A549 (cell line): ENCODE data around the gene CLTCL1. TPM values are rescaled to one million over a fixed set of nuclear protein-coding genes. Genes with fewer than 3 reads are reported as not detected.
A peak's percentile ranks its signal among the peaks of the same experiment; 100 is the strongest.

Experiments
- ATAC-seq, 2 experiments: fragments of 200-7000 bp in 1 of 2; fragments of >200 bp in 1 of 2; cut with Nextera tagmentation in 1 of 2; cut with Tn5 transposase in 1 of 2; 3 replicates each; pipeline versions ENCODE4 v1.8.0 to v1.9.1; 2018 to 2020; ENCODE audit warnings: mild to moderate bottlenecking in 1 of 2, moderate library complexity in 1 of 2
- CTCF ChIA-PET: fragments of 300-600 bp; sonication (Branson Sonifier 250); formaldehyde crosslinking; extraction: SDS; loops from one replicate; lab custom pipeline; 2021; ENCODE audit warnings: antibody characterized with exemption, inconsistent platforms; lab: Yijun Ruan, JAX
- POLR2A ChIA-PET: fragments of 350-600 bp; formaldehyde crosslinking; extraction: SDS; loops from one replicate; lab custom pipeline; 2021; ENCODE audit warnings: antibody characterized with exemption, inconsistent platforms; lab: Yijun Ruan, JAX
- DNase-seq, 2 experiments: peaks; one replicate each; pipeline versions ENCODE4 v3.0.0 to v3.0.0-alpha.2; 2011 to 2016; ENCODE audit warnings: low read depth in 1 of 2, low spot score in 1 of 2
- FAIRE-seq: peaks from 2 replicates; lab custom pipeline; 2011; peaks lifted over from hg19 to GRCh38; lab: Jason Lieb, UNC
- H3K27ac ChIP-seq, 2 experiments: fragments of >200 bp; sonication (Bioruptor Twin); formaldehyde crosslinking; 3 replicates each; pipeline ENCODE4 v1.5.1; 2016 to 2017
- H3K4me1 ChIP-seq: fragments of >200 bp; sonication (Bioruptor Twin); formaldehyde crosslinking; 3 replicates; pipeline ENCODE4 v1.6.1; 2016
- H3K4me2 ChIP-seq: fragments of >200 bp; sonication (Bioruptor Twin); formaldehyde crosslinking; 3 replicates; pipeline ENCODE4 v1.6.1; 2016
- H3K4me3 ChIP-seq: fragments of >200 bp; sonication (Bioruptor Twin); formaldehyde crosslinking; 3 replicates; pipeline ENCODE4 v1.5.1; 2016
- H3K9me3 ChIP-seq: fragments of >200 bp; sonication (Bioruptor Twin); formaldehyde crosslinking; 3 replicates; pipeline ENCODE4 v1.6.1; 2016
- BCL3 ChIP-seq: fragments of >200 bp; sonication (Bioruptor Twin); formaldehyde crosslinking; IDR thresholded peaks from 3 replicates; pipeline ENCODE4 v1.6.1; 2016
- BHLHE40 ChIP-seq: IDR thresholded peaks from 2 replicates; pipeline ENCODE4 v1.6.1; 2012; ENCODE audit warnings: low read depth, low read length, inconsistent platforms
- CBX2 ChIP-seq: fragments of 200-600 bp; sonication (generic); IDR thresholded peaks from 2 replicates; pipeline ENCODE4 v1.6.1; 2016; ENCODE audit warnings: low read depth, mild to moderate bottlenecking, borderline replicate concordance
- CBX8 ChIP-seq: fragments of 200-600 bp; sonication (generic); IDR thresholded peaks from 2 replicates; pipeline ENCODE4 v1.6.1; 2016
- CHD2 ChIP-seq: fragments of 150-350 bp; IDR thresholded peaks from 2 replicates; pipeline ENCODE4 v1.6.1; 2014; ENCODE audit warnings: low read length; ENCODE audit not compliant: partially characterized antibody
- E2F6 ChIP-seq: IDR thresholded peaks from 2 replicates; pipeline ENCODE4 v1.6.1; 2012; ENCODE audit warnings: low read depth, borderline replicate concordance
- EHF ChIP-seq: fragments of 250-450 bp; sonication (Bioruptor Pico); IDR thresholded peaks from 2 replicates; pipeline ENCODE4 v1.5.0; 2020; ENCODE audit warnings: mild to moderate bottlenecking
- EHMT2 ChIP-seq: fragments of 200-600 bp; sonication (generic); IDR thresholded peaks from 2 replicates; pipeline ENCODE4 v1.6.1; 2016; ENCODE audit warnings: antibody characterized with exemption, low read depth, mild to moderate bottlenecking, moderate library complexity
- EP300 ChIP-seq, 2 experiments: fragments of >200 bp; sonication (Bioruptor Twin); formaldehyde crosslinking; IDR thresholded peaks; 2 replicates in 1 of 2; 3 replicates in 1 of 2; pipeline ENCODE4 v1.6.1; 2016 to 2017
- HDAC2 ChIP-seq: fragments of 200-600 bp; sonication (generic); IDR thresholded peaks from 2 replicates; pipeline ENCODE4 v1.6.1; 2016
- HMGXB4 ChIP-seq: fragments of 250-450 bp; sonication (Bioruptor Pico); IDR thresholded peaks from 2 replicates; pipeline ENCODE4 v1.5.0; 2021; ENCODE audit warnings: mild to moderate bottlenecking, moderate library complexity, borderline replicate concordance
- JUN ChIP-seq, 2 experiments: fragments of >200 bp; sonication (Bioruptor Twin); formaldehyde crosslinking; IDR thresholded peaks; 2 replicates in 1 of 2; 3 replicates in 1 of 2; pipeline ENCODE4 v1.6.1; 2016 to 2017
- JUNB ChIP-seq: fragments of >200 bp; sonication (Bioruptor Twin); formaldehyde crosslinking; IDR thresholded peaks from 2 replicates; pipeline ENCODE4 v1.6.1; 2016
- MAFK ChIP-seq: fragments of 450-650 bp; IDR thresholded peaks from 2 replicates; pipeline ENCODE4 v1.6.1; 2014; ENCODE audit not compliant: partially characterized antibody
- MAZ ChIP-seq: fragments of 150-350 bp; IDR thresholded peaks from 2 replicates; pipeline ENCODE4 v1.6.1; 2014; ENCODE audit warnings: antibody characterized with exemption, low read depth, low read length, borderline replicate concordance
- MYC ChIP-seq: IDR thresholded peaks from 2 replicates; pipeline ENCODE4 v1.6.1; 2012; ENCODE audit warnings: mild to moderate bottlenecking, inconsistent platforms, low read length, improper control_type of control experiment, borderline replicate concordance
- NFE2L2 ChIP-seq: fragments of 150-350 bp; conservative IDR thresholded peaks from 2 replicates; pipeline ENCODE4 v1.6.1; 2014; ENCODE audit warnings: low read length
- POLR2A ChIP-seq: IDR thresholded peaks from 2 replicates; pipeline ENCODE4 v1.6.1; 2012; ENCODE audit warnings: mild to moderate bottlenecking, low read length
- RCOR1 ChIP-seq: fragments of 150-350 bp; IDR thresholded peaks from 2 replicates; pipeline ENCODE4 v1.6.1; 2014; ENCODE audit warnings: antibody characterized with exemption, low read length, low read depth
- RNF2 ChIP-seq: fragments of 200-600 bp; sonication (generic); IDR thresholded peaks from 2 replicates; pipeline ENCODE4 v1.6.1; 2016; ENCODE audit warnings: low read depth, mild to moderate bottlenecking, antibody characterized with exemption, moderate library complexity, borderline replicate concordance
- ZNF302 ChIP-seq: fragments of 250-450 bp; sonication (Bioruptor Pico); IDR thresholded peaks from 2 replicates; pipeline ENCODE4 v1.9.0; 2021; ENCODE audit warnings: inconsistent platforms, mild to moderate bottlenecking, moderate library complexity
- WGBS: methylation state at CpG from one replicate; pipeline ENCODE4 v1.1.6; 2017; ENCODE audit errors: missing lambda C conversion rate; 5-methylcytosine and 5-hydroxymethylcytosine counted together
- polyA plus RNA-seq, 4 experiments: library from polyadenylated mRNA; depleted of rRNA in 3 of 4; stranded (reverse); fragments of >200 nt; fragmentation: RNase III in 1 of 4; extraction: RNeasy Plus Mini Kit Qiagen cat#74134 plus additional on column Dnase treatment in 1 of 4; gene quantifications; 2 replicates in 3 of 4; 3 replicates in 1 of 4; pipeline ENCODE4 v1.2.3, GENCODE V29; 2011 to 2017

Gene CLTCL1
- polyA plus RNA-seq, 2 of the 4 experiments (the other 2 are of a cell fraction) = 8.6 to 10.6 TPM

GRCh38 chr22:19174106-19175025 lies 117.2 kb downstream of the CLTCL1 start:
- Histone ChIP-seq H3K27ac (peak overlapping the region; percentile 18 to 73; a peak in 4 of 6 replicates), H3K4me3 (no peak overlapping the region), H3K9me3 (no peaks in the 10 kb centered on the region), H3K4me2 (peak overlapping the region; percentile 92), H3K4me1 (peaks cover 54% of the 10 kb centered on the region)
- FAIRE-seq (no peak), DNase-seq (no peak), ATAC-seq (no peak)
- WGBS = 44% methylated on average over 10 of the region's 14 CpGs
- CTCF ChIA-PET = interaction anchor here (1.3 to 3.2 kb wide), 4 partner anchors 27 to 456 kb away, joined by 4 to 18 read pairs (median 4); partner anchors contain the start of gene ESS2
- TF ChIP-seq HDAC2 (no peak), E2F6 (no peak), CHD2 (no peak), MYC (no peak)
- POLR2A ChIA-PET = interaction anchor here (1.1 kb wide), 1 partner anchor 30 kb away, joined by 3 read pairs; the partner anchor contains the start of gene ESS2

DNA sequence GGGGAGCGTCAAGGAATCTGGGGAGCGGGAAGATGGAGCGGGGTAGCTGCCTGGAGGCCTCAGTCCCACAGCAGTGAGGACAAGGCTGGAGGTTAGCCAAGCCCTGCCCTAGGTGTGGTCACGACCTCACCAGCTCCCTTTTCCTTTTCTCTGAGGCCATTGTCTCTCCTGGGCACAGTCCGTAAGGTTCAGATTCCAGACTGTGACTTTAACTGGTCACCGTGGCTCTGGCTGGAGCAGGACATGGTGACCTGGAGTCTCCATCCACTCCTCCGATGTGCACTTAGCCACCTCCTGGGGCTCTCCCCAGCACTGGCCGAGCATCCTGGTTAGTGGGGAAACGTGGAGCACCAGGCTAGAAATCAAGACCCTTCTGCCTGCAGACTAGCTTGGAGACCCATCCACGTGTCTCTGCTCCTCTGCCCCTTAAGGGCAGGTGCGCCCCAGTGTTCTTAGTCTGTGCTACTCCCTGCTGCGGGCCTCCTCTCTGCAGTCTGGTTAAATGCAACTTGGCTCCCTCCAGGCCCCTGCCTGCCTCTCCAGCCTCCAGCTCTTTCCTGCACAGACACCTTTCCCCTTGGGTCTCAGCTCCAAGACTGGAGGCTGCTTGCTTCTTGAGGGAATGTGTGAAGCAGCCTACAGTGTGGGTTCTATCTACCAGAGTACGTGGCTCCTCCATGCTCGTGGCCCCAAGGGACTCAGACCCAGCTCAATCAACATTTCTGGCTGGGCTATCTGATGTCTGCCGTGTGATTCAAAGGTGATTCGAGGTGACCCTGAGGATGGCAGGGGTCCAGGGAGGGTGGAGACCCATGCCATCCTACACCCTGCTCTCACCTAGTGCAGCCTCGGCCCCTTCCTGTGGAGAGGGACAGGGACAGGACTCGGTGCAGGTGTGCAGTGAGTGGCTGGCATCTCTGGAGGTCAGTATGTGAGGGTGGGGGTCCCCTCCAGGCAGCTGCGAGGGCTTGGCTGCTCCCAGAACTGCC lies 118.2 kb downstream of the CLTCL1 start:
- no peak for ATAC-seq
- no peak overlapping the region; the same call in 1 of the 3 replicates for H3K4me3 ChIP-seq
- ChIA-PET CTCF (interaction anchor here (1.0 to 3.2 kb wide), 4 partner anchors 28 to 457 kb away, joined by 3 to 18 read pairs (median 4); partner anchors contain the start of gene ESS2), POLR2A (no interaction called here)
- 69% methylated on average over 12 of the region's 19 CpGs for WGBS
- no peak for DNase-seq
- FAIRE-seq = no peak
- peak overlapping the region in 1 of 2 experiments; percentile 99; a peak in 1 of 6 replicates for H3K27ac ChIP-seq
- peak overlapping the region; percentile 92 for H3K4me2 ChIP-seq
- H3K9me3 ChIP-seq = no peaks in the 10 kb centered on the region
- TF ChIP-seq RNF2 (no peak), NFE2L2 (no peak), MAZ (no peak)
- peaks cover 54% of the 10 kb centered on the region for H3K4me1 ChIP-seq

GRCh38 chr22:19172213-19173046 lies 119.1 kb downstream of the CLTCL1 start:
- ATAC-seq (no peak), FAIRE-seq (no peak), DNase-seq (no peak)
- peaks cover 53% of the 10 kb centered on the region for H3K4me1 ChIP-seq
- peak overlapping the region; percentile 92 for H3K4me2 ChIP-seq
- TF ChIP-seq POLR2A (no peak), RNF2 (no peak), ZNF302 (CRISPR knock-in tag) (no peak), CBX8 (no peak), CBX2 (no peak), E2F6 (no peak), JUN (IDR thresholded peaks at IDR 0.05) (no peak), JUNB (no peak), EP300 (IDR thresholded peaks at IDR 0.05) (no peak), HMGXB4 (CRISPR knock-in tag) (no peak), RCOR1 (no peak), BCL3 (no peak), MAZ (no peak), EHF (CRISPR knock-in tag) (no peak), MAFK (no peak), BHLHE40 (no peak), EHMT2 (no peak)
- peak overlapping the region; percentile 95 to 99 for H3K27ac ChIP-seq
- ChIA-PET POLR2A (no interaction called here), CTCF (interaction anchor here (1.0 to 3.2 kb wide), 3 partner anchors 27 to 458 kb away, joined by 3 to 18 read pairs (median 4); partner anchors contain the start of gene ESS2)
- H3K4me3 ChIP-seq = peak overlapping the region; percentile 93
- WGBS = 23% methylated on average over 10 of the region's 13 CpGs
- H3K9me3 ChIP-seq = no peaks in the 10 kb centered on the region
